Stimulated activated CD4-positive, alpha-beta T cell treated with anti-CD3 and anti-CD28 coated beads, TNF-alpha, amount 100 ng/mL, for 4 hours (primary cell): ENCODE measurements around the gene FAM117A.
A peak's percentile ranks its signal among the peaks of the same experiment; 100 is the strongest.
"Not testable (repeated sequence)": the region's sequence is repeated elsewhere in the genome, so short reads cannot be mapped to it uniquely, and the experiment has no call there.

Source experiments
- DNase-seq, 3 experiments: peaks; one replicate each; pipeline ENCODE4 v3.0.0-alpha.2; 2020; ENCODE audit warnings: low read depth in 3 of 3

The FAM117A gene

GRCh38 chr17:49739641-49740271 lies 24.2 kb downstream of the FAM117A start:
- DNase-seq, result peak; percentile 41 to 84 (median 67)

GRCh38 chr17:49738456-49739163 lies 25.3 kb downstream of the FAM117A start:
- DNase-seq, result no peak

- no peak for DNase-seq
Measured at GRCh38 chr17:49734515-49735490, 29.1 kb downstream of the FAM117A start.

- no peak for DNase-seq
Measured at GRCh38 chr17:49731435-49731831, 32.5 kb downstream of the FAM117A start.

- DNase-seq, result no peak
Measured at GRCh38 chr17:49730785-49731434, 33.0 kb downstream of the FAM117A start.

GRCh38 chr17:49730078-49730784 lies 33.7 kb downstream of the FAM117A start:
- DNase-seq, result no peak

- DNase-seq, result no peak
Measured at GRCh38 chr17:49729069-49729468, 34.9 kb downstream of the FAM117A start.

- no peak for DNase-seq
Measured at GRCh38 chr17:49728425-49728824, 35.5 kb downstream of the FAM117A start.

GRCh38 chr17:49727380-49727779 lies 36.6 kb downstream of the FAM117A start:
- no peak for DNase-seq

- no peak for DNase-seq
Measured at GRCh38 chr17:49725452-49726130, 38.3 kb downstream of the FAM117A start.

GRCh38 chr17:49724552-49724951 lies 39.4 kb downstream of the FAM117A start:
- DNase-seq, result not testable (repeated sequence)

GRCh38 chr17:49723423-49723822 lies 40.5 kb downstream of the FAM117A start:
- no peak for DNase-seq

- DNase-seq, result no peak
Measured at GRCh38 chr17:49722066-49722465, 41.9 kb downstream of the FAM117A start.

- DNase-seq, result no peak
Measured at GRCh38 chr17:49717371-49717861, 46.5 kb downstream of the FAM117A start.

- DNase-seq, result no peak
Measured at GRCh38 chr17:49716668-49717364, 47.1 kb downstream of the FAM117A start.

- peak in 1 of 3 experiments; percentile 31 for DNase-seq
Measured at GRCh38 chr17:49715717-49716279, 48.1 kb downstream of the FAM117A start.

- DNase-seq, result no peak
Measured at GRCh38 chr17:49715216-49715615, 48.7 kb downstream of the FAM117A start.

GRCh38 chr17:49708515-49709183 lies 55.3 kb downstream of the FAM117A start:
- DNase-seq, result no peak
